ENCODE results near the gene SPDYE4.

Gene SPDYE4

GRCh38 chr17:8741366-8741765, 17.0 kb downstream of the SPDYE4 start:
- DNase-seq (ENCODE audit: low spot score), result no peak

- peak; percentile 51 for DNase-seq (ENCODE audit: low spot score)
These were observed 17.9 kb downstream of the SPDYE4 start for GRCh38 chr17:8740486-8740885.

GRCh38 chr17:8739097-8739496, 19.2 kb downstream of the SPDYE4 start:
- no peak for DNase-seq (ENCODE audit: low spot score)

GRCh38 chr17:8736796-8737195, 21.6 kb downstream of the SPDYE4 start:
- DNase-seq (ENCODE audit: low spot score), result no peak

- DNase-seq (ENCODE audit: low spot score), result no peak
These were observed 22.0 kb downstream of the SPDYE4 start for GRCh38 chr17:8736362-8736761.

- DNase-seq (ENCODE audit: low spot score), result no peak
These were observed 22.9 kb downstream of the SPDYE4 start for GRCh38 chr17:8735336-8735939.

- no peak for DNase-seq (ENCODE audit: low spot score)
These were observed 23.5 kb downstream of the SPDYE4 start for GRCh38 chr17:8734876-8735275.

- DNase-seq (ENCODE audit: low spot score), result no peak
These were observed 25.8 kb downstream of the SPDYE4 start for GRCh38 chr17:8732406-8733085.

GRCh38 chr17:8729860-8730259, 28.5 kb downstream of the SPDYE4 start:
- no peak for DNase-seq (ENCODE audit: low spot score)

- DNase-seq (ENCODE audit: low spot score), result no peak
These were observed 28.9 kb downstream of the SPDYE4 start for GRCh38 chr17:8729421-8729820.

- DNase-seq (ENCODE audit: low spot score), result no peak
These were observed 29.4 kb downstream of the SPDYE4 start for GRCh38 chr17:8728971-8729370.

GRCh38 chr17:8728251-8728938, 30.0 kb downstream of the SPDYE4 start:
- no peak for DNase-seq (ENCODE audit: low spot score)

GRCh38 chr17:8726941-8727555, 31.3 kb downstream of the SPDYE4 start:
- no peak for DNase-seq (ENCODE audit: low spot score)

GRCh38 chr17:8725881-8726876, 32.2 kb downstream of the SPDYE4 start:
- DNase-seq (ENCODE audit: low spot score), result no peak

GRCh38 chr17:8724451-8724850, 33.9 kb downstream of the SPDYE4 start:
- DNase-seq (ENCODE audit: low spot score), result no peak

GRCh38 chr17:8720596-8720995, 37.8 kb downstream of the SPDYE4 start:
- DNase-seq (ENCODE audit: low spot score), result no peak

- DNase-seq (ENCODE audit: low spot score), result no peak
These were observed 38.8 kb downstream of the SPDYE4 start for GRCh38 chr17:8719291-8720246.

- no peak for DNase-seq (ENCODE audit: low spot score)
These were observed 40.3 kb downstream of the SPDYE4 start for GRCh38 chr17:8718001-8718563.

- DNase-seq (ENCODE audit: low spot score), result no peak
These were observed 44.5 kb downstream of the SPDYE4 start for GRCh38 chr17:8713878-8714277.

GRCh38 chr17:8713315-8713714, 45.0 kb downstream of the SPDYE4 start:
- no peak for DNase-seq (ENCODE audit: low spot score)
